HCT116 (cell line): ENCODE results near the gene NTMT2. TPM values are rescaled to one million over a fixed set of nuclear protein-coding genes. Genes with fewer than 3 reads are reported as not detected.

ENCODE experiments used
- ATAC-seq: fragments of 200-7000 bp; cut with Tn5 transposase; 2 replicates; pipeline ENCODE4 v1.9.1; 2020; ENCODE audit warnings: mild to moderate bottlenecking, moderate library complexity
- Bru-seq: library from RNA; stranded (reverse); fragments of 400-500 nt; gene quantifications from one replicate; lab custom pipeline; 2021; lab: Mats Ljungman, UMichigan
- BruChase-seq, 2 experiments: library from RNA; stranded (reverse); fragments of 400-500 nt; gene quantifications; one replicate each; lab custom pipeline; 2021; lab: Mats Ljungman, UMichigan
- BruUV-seq: library from RNA; stranded (reverse); fragments of 400-500 nt; replicated peaks from 2 replicates; lab custom pipeline; 2021; lab: Mats Ljungman, UMichigan
- CTCF ChIA-PET: fragments of 300-600 bp; sonication (Branson Sonifier 250); formaldehyde crosslinking; loops from one replicate; lab custom pipeline; 2021; ENCODE audit warnings: antibody characterized with exemption; lab: Charles Lee
- POLR2A ChIA-PET: fragments of 300-600, 350-600 bp; sonication (Branson Sonifier 250); formaldehyde crosslinking; loops from one replicate; lab custom pipeline; 2021; ENCODE audit warnings: antibody characterized with exemption; lab: Charles Lee
- RAD21 ChIA-PET, 2 experiments: fragments of 300-600 bp; sonication (Branson Sonifier 250); formaldehyde crosslinking; loops; one replicate each; lab custom pipeline; 2023; ENCODE audit warnings: low total read pairs in 2 of 2; ENCODE audit not compliant: uncharacterized antibody in 2 of 2, unreplicated experiment in 2 of 2, low non-redundant PET in 1 of 2; lab: Charles Lee
- DNase-seq: peaks from one replicate; pipeline ENCODE4 v3.0.0-alpha.2; 2010; ENCODE audit warnings: low read depth, low spot score
- H2AFZ ChIP-seq: fragments of 200-600 bp; shearing (Covaris generic), sonication (generic); 2 replicates; pipeline ENCODE4 v1.6.1; 2017; ENCODE audit warnings: low read depth, mixed run types, mixed read lengths, antibody characterized with exemption, low read length; ENCODE audit not compliant: poor library complexity, severe bottlenecking
- H3K27ac ChIP-seq: 2 replicates; pipeline ENCODE4 v1.5.1; 2012; ENCODE audit warnings: low read depth, low read length
- H3K27me3 ChIP-seq: fragments of 200-600 bp; sonication (generic); 2 replicates; pipeline ENCODE4 v1.6.1; 2016; ENCODE audit warnings: mixed run types, low read length, mixed read lengths; ENCODE audit not compliant: insufficient read depth
- H3K36me3 ChIP-seq, 2 experiments: fragments of 200-500 bp in 1 of 2; fragments of 200-600 bp in 1 of 2; sonication (Bioruptor generic) in 1 of 2; sonication (generic) in 1 of 2; 2 replicates each; pipeline versions ENCODE4 v1.5.1 to v1.6.1; 2014 to 2016; ENCODE audit warnings: low read length in 2 of 2, inconsistent platforms in 1 of 2, mixed read lengths in 1 of 2, mixed run types in 1 of 2; ENCODE audit not compliant: insufficient read depth in 2 of 2, control insufficient read depth in 1 of 2
- H3K4me1 ChIP-seq, 2 experiments: fragments of 200-600 bp in 1 of 2; sonication (generic) in 1 of 2; 2 replicates each; pipeline versions ENCODE4 v1.5.1 to v1.6.1; 2012 to 2017; ENCODE audit warnings: low read length in 2 of 2, inconsistent platforms in 1 of 2, mild to moderate bottlenecking in 1 of 2, mixed read lengths in 1 of 2, mixed run types in 1 of 2, moderate library complexity in 1 of 2; ENCODE audit not compliant: insufficient read depth in 2 of 2, control insufficient read depth in 1 of 2
- H3K4me2 ChIP-seq: fragments of 200-600 bp; sonication (generic); 2 replicates; pipeline ENCODE4 v1.6.1; 2017; ENCODE audit warnings: mixed run types, low read length, mixed read lengths
- H3K4me3 ChIP-seq, 2 experiments: fragments of 200-600 bp in 1 of 2; sonication (generic) in 1 of 2; replicated peaks in 1 of 2; 2 replicates each; pipeline ENCODE4 v1.5.1; 2011 to 2016; ENCODE audit warnings: low read length in 2 of 2, control low read depth in 1 of 2, low read depth in 1 of 2, mild to moderate bottlenecking in 1 of 2, mixed read lengths in 1 of 2, mixed run types in 1 of 2
- H3K79me2 ChIP-seq: fragments of 200-600 bp; sonication (generic); 2 replicates; pipeline ENCODE4 v1.6.1; 2017; ENCODE audit warnings: mild to moderate bottlenecking, mixed run types, low read length, moderate library complexity, mixed read lengths; ENCODE audit not compliant: insufficient read depth
- H3K9ac ChIP-seq: fragments of 200-600 bp; sonication (generic); 2 replicates; pipeline ENCODE4 v1.6.1; 2016; ENCODE audit warnings: low read length, mixed read lengths
- H3K9me2 ChIP-seq: fragments of 200-600 bp; sonication (generic), shearing (Covaris generic); 2 replicates; pipeline ENCODE4 v1.6.1; 2017; ENCODE audit warnings: mixed run types, mild to moderate bottlenecking, moderate library complexity; ENCODE audit not compliant: insufficient read depth
- H3K9me3 ChIP-seq, 2 experiments: fragments of 200-500 bp in 1 of 2; fragments of 200-600 bp in 1 of 2; sonication (Bioruptor generic) in 1 of 2; sonication (generic) in 1 of 2; 2 replicates each; pipeline ENCODE4 v1.6.1; 2014 to 2017; ENCODE audit warnings: low read length in 2 of 2, mixed read lengths in 2 of 2, inconsistent platforms in 1 of 2, low read depth in 1 of 2, mild to moderate bottlenecking in 1 of 2, mixed run types in 1 of 2, moderate library complexity in 1 of 2; ENCODE audit not compliant: control insufficient read depth in 1 of 2, insufficient read depth in 1 of 2
- H4K20me1 ChIP-seq: fragments of 200-600 bp; sonication (generic), shearing (Covaris generic); 2 replicates; pipeline ENCODE4 v1.6.1; 2017; ENCODE audit warnings: mixed run types, mild to moderate bottlenecking, moderate library complexity; ENCODE audit not compliant: insufficient read depth
- CTCF ChIP-seq, 3 experiments: fragments of 200-600 bp in 1 of 3; sonication (generic) in 1 of 3; IDR thresholded peaks in 2 of 3; conservative IDR thresholded peaks in 1 of 3; 2 replicates each; pipeline ENCODE4 v1.5.1; 2012 to 2017; ENCODE audit warnings: low read depth in 2 of 3, low read length in 2 of 3, antibody characterized with exemption in 1 of 3, borderline replicate concordance in 1 of 3, control low read depth in 1 of 3, mild to moderate bottlenecking in 1 of 3, mixed read lengths in 1 of 3, mixed run types in 1 of 3, moderate library complexity in 1 of 3; ENCODE audit not compliant: insufficient read depth in 1 of 3
- MAX ChIP-seq: IDR thresholded peaks from 2 replicates; pipeline ENCODE4 v1.6.1; 2012
- TCF7L2 ChIP-seq: IDR thresholded peaks from 2 replicates; pipeline ENCODE4 v1.7.0; 2011; ENCODE audit warnings: borderline replicate concordance, inconsistent platforms; ENCODE audit not compliant: insufficient read depth, insufficient read length; ENCODE audit errors: extremely low read depth
- ZBTB33 ChIP-seq: IDR thresholded peaks from 2 replicates; pipeline ENCODE4 v1.6.1; 2011; ENCODE audit warnings: mild to moderate bottlenecking, low read length, moderate library complexity; ENCODE audit not compliant: insufficient replicate concordance; ENCODE audit errors: extremely low read depth
- ZFX ChIP-seq: fragments of 450-650 bp; IDR thresholded peaks from 2 replicates; pipeline ENCODE4 v1.6.1; 2017
- intact Hi-C: fragments of 100-400 bp; cut with micrococcal nuclease; formaldehyde crosslinking; loops from 2 replicates; pipeline ENCODE4 v1.10.0; 2022
- long read RNA-seq: library from polyadenylated mRNA; unstranded; transcript quantifications from one replicate; pipeline ENCODE4 v2.0.0, GENCODE V29; 2021; ENCODE audit not compliant: unreplicated experiment
- polyA plus RNA-seq: library from polyadenylated mRNA; unstranded; fragments of >200 nt; gene quantifications from 2 replicates; pipeline ENCODE4 v1.2.1, GENCODE V29; 2012; ENCODE audit warnings: missing spikeins
- total RNA-seq: library from RNA; stranded (reverse); gene quantifications from one replicate; pipeline ENCODE4 v1.2.1, GENCODE V29; 2021; ENCODE audit not compliant: unreplicated experiment

Gene NTMT2
- total RNA-seq (not detected), Bru-seq, nascent RNA (percentile 4 among the genes with signal in this experiment), BruChase-seq, experiment 1, labeled RNA remaining after a 6-hour chase (percentile 9 among the genes with signal in this experiment), BruChase-seq, experiment 2, labeled RNA remaining after a 2-hour chase (not detected)
- not detected in 2 replicates for polyA plus RNA-seq
- long read RNA-seq = 0 reads

GRCh38 chr1:170145770-170146676 lies at the start of gene NTMT2:
NTMT2 (plus strand) TSS chr1:170145959; CDS start chr1:170146108, 149 bp downstream.
- Histone ChIP-seq H3K4me2 (no peak within 1 kb of the TSS), H2AFZ (no peak within 1 kb of the TSS), H3K4me1 (no peaks in the 10 kb centered on the region), H3K27me3 (no peaks in the 10 kb centered on the region), H3K79me2 (no peaks in the 10 kb centered on the region), H3K9ac (no peak within 1 kb of the TSS), H3K4me3 (no peak within 1 kb of the TSS), H3K36me3 (no peaks in the 10 kb centered on the region), H3K9me3 (no peaks in the 10 kb centered on the region), H3K9me2 (no peaks in the 10 kb centered on the region), H3K27ac (no peak within 1 kb of the TSS), H4K20me1 (no peaks in the 10 kb centered on the region)
- intact Hi-C loops = no loop called here
- TF ChIP-seq ZFX (no peak), CTCF (IDR thresholded peaks at IDR 0.05 in 2 of 3, conservative IDR thresholded peaks at IDR 0.05 in 1 of 3; ENCODE audit: borderline replicate concordance in 1 of 3, insufficient read depth in 1 of 3, low read depth in 2 of 3, low read length in 2 of 3) (no peak), MAX (no peak), TCF7L2 (no peak), ZBTB33 (no peak)
- DNase-seq (no peak), ATAC-seq (no peak)
- no TSS peak for BruUV-seq
- POLR2A ChIA-PET = no interaction called here
- RAD21 ChIA-PET = no interaction called here
- CTCF ChIA-PET = no interaction called here
